Natural killer cell (primary cell): ENCODE data around the gene MPC1L. TPM values are rescaled to one million over a fixed set of nuclear protein-coding genes. Genes with fewer than 3 reads are reported as not detected.
A peak's percentile ranks its signal among the peaks of the same experiment; 100 is the strongest.
"Not testable (repeated sequence)": the region's sequence is repeated elsewhere in the genome, so short reads cannot be mapped to it uniquely, and the experiment has no call there.

Source experiments
- ATAC-seq, 3 donors: fragments of 150-1000 bp in 2 of 3; fragments of 200-7000 bp in 1 of 3; cut with Tn5 transposase; 1 replicate in 1 of 3; 2 replicates in 2 of 3; pipeline ENCODE4 v1.10.0; 2021; ENCODE audit warnings: mild to moderate bottlenecking in 2 of 3, moderate library complexity in 2 of 3
- DNase-seq, 2 donors: peaks; one replicate each; pipeline versions ENCODE4 v3.0.0 to v3.0.0-alpha.2; 2013 to 2021; ENCODE audit warnings: mixed read lengths in 1 of 2
- H3K27ac ChIP-seq: one replicate; pipeline ENCODE4 v1.5.1; 2013; ENCODE audit warnings: mild to moderate bottlenecking, low read length
- H3K27me3 ChIP-seq: one replicate; pipeline ENCODE4 v1.6.1; 2013; ENCODE audit warnings: low read length; ENCODE audit not compliant: control insufficient read depth, insufficient read depth
- H3K36me3 ChIP-seq: one replicate; pipeline ENCODE4 v1.6.1; 2013; ENCODE audit warnings: low read length; ENCODE audit not compliant: control insufficient read depth, insufficient read depth
- H3K4me1 ChIP-seq: one replicate; pipeline ENCODE4 v1.6.1; 2013; ENCODE audit warnings: low read length; ENCODE audit not compliant: control insufficient read depth, insufficient read depth
- H3K4me3 ChIP-seq: one replicate; pipeline ENCODE4 v1.5.1; 2013; ENCODE audit warnings: low read length
- H3K9me3 ChIP-seq: one replicate; pipeline ENCODE4 v1.6.1; 2013; ENCODE audit warnings: low read length; ENCODE audit not compliant: control insufficient read depth, insufficient read depth
- H3K27ac Mint-ChIP-seq, 2 donors: one replicate each; pipeline ENCODE4 v1.8.0; 2022; ENCODE audit warnings: mild to moderate bottlenecking in 2 of 2, mixed read lengths in 2 of 2, moderate library complexity in 1 of 2
- H3K27me3 Mint-ChIP-seq, 2 donors: one replicate each; pipeline ENCODE4 v1.8.0; 2022; ENCODE audit warnings: low read depth in 2 of 2, mixed read lengths in 2 of 2
- H3K36me3 Mint-ChIP-seq: one replicate; pipeline ENCODE4 v1.8.0; 2022; ENCODE audit warnings: mixed read lengths
- H3K4me1 Mint-ChIP-seq, 2 donors: one replicate each; pipeline ENCODE4 v1.8.0; 2022; ENCODE audit warnings: mixed read lengths in 2 of 2
- H3K4me3 Mint-ChIP-seq: one replicate; pipeline ENCODE4 v1.8.0; 2022; ENCODE audit warnings: mild to moderate bottlenecking, moderate library complexity, mixed read lengths
- H3K9me3 Mint-ChIP-seq, 2 donors: one replicate each; pipeline ENCODE4 v1.8.0; 2022; ENCODE audit warnings: mixed read lengths in 2 of 2
- CTCF ChIP-seq: fragments of 200-600 bp; IDR thresholded peaks from one replicate; pipeline ENCODE4 v1.8.0; 2022; ENCODE audit warnings: antibody characterized with exemption
- WGBS: methylation state at CpG from one replicate; pipeline ENCODE4 v1.1.7; 2013; ENCODE audit warnings: missing lambda C conversion rate; ENCODE audit not compliant: insufficient coverage; 5-methylcytosine and 5-hydroxymethylcytosine counted together
- intact Hi-C: fragments of 100-400 bp; cut with micrococcal nuclease; formaldehyde crosslinking; loops from one replicate; pipeline ENCODE4 v1.14.2; 2022
- total RNA-seq, 4 donors: library from RNA; stranded (reverse); fragments of 120-200 nt in 1 of 4; gene quantifications; one replicate each; pipeline versions ENCODE4 v1.2.3 to v1.2.4, GENCODE V29; 2013 to 2022

Gene MPC1L
- total RNA-seq, result not detected
- not detected for total RNA-seq (2013)

- intact Hi-C loops, result no loop called here
- 98% methylated on average over 38 of the region's 38 CpGs for WGBS
- Mint-ChIP-seq H3K4me3 (no peak within 1 kb of the TSS), H3K27ac (no peak within 1 kb of the TSS), H3K9me3 (no peaks in the 10 kb centered on the region), H3K4me1 (no peaks in the 10 kb centered on the region), H3K36me3 (peaks cover 6% of the 10 kb centered on the region), H3K27me3 (no peaks in the 10 kb centered on the region)
- no peaks in the 10 kb centered on the region for H3K4me1 ChIP-seq
- no peak for ATAC-seq
- no peak for TF ChIP-seq CTCF
- H3K27me3 ChIP-seq, result no peaks in the 10 kb centered on the region
- peaks cover 5% of the 10 kb centered on the region for H3K36me3 ChIP-seq
- DNase-seq, result no peak
- H3K27ac ChIP-seq, result no peak within 1 kb of the TSS
- no peaks in the 10 kb centered on the region for H3K9me3 ChIP-seq
- no peak within 1 kb of the TSS for H3K4me3 ChIP-seq
Observed at GRCh38 chrX:40623139-40623536, at the start of gene MPC1L. Gene MPC1L (plus strand): TSS chrX:40623428. CDS start chrX:40623566, 138 bp downstream.

GRCh38 chrX:40573763-40574162, 49.5 kb upstream of the MPC1L start:
- ATAC-seq (peak in 2 of 3 donors; percentile 49 to 62), DNase-seq (peak in 1 of 2 donors; percentile 62)
- Mint-ChIP-seq H3K27ac (no peak overlapping the region), H3K4me3 (no peak overlapping the region), H3K4me1 (peaks cover 10 to 13% of the 10 kb centered on the region in 2 donors), H3K36me3 (no peaks in the 10 kb centered on the region), H3K9me3 (no peaks in the 10 kb centered on the region), H3K27me3 (peaks cover 3 to 19% of the 10 kb centered on the region in 2 donors)
- Histone ChIP-seq H3K4me1 (peaks cover 7% of the 10 kb centered on the region), H3K27ac (no peak overlapping the region), H3K4me3 (no peak overlapping the region), H3K9me3 (no peaks in the 10 kb centered on the region), H3K36me3 (no peaks in the 10 kb centered on the region), H3K27me3 (no peaks in the 10 kb centered on the region)
- intact Hi-C loops, result no loop called here
- TF ChIP-seq CTCF, result no peak
- 86% methylated on average over 2 of the region's 2 CpGs for WGBS

GRCh38 chrX:40575411-40575810, 47.8 kb upstream of the MPC1L start:
- H3K4me3 ChIP-seq, DNase-seq, H3K4me3 Mint-ChIP-seq, H3K36me3 ChIP-seq, H3K9me3 Mint-ChIP-seq, H3K36me3 Mint-ChIP-seq, intact Hi-C loops, ATAC-seq, H3K27me3 ChIP-seq, H3K4me1 Mint-ChIP-seq, H3K27ac Mint-ChIP-seq, H3K9me3 ChIP-seq, H3K27ac ChIP-seq: not testable (repeated sequence)
- peaks cover 3 to 19% of the 10 kb centered on the region in 2 donors for H3K27me3 Mint-ChIP-seq
- WGBS, result 92% methylated on average over 2 of the region's 2 CpGs
- peaks cover 14% of the 10 kb centered on the region for H3K4me1 ChIP-seq

- H3K27ac Mint-ChIP-seq, result no peak overlapping the region
- no peak for TF ChIP-seq CTCF
- peaks cover 3 to 13% of the 10 kb centered on the region in 2 donors for H3K27me3 Mint-ChIP-seq
- Histone ChIP-seq H3K9me3 (no peaks in the 10 kb centered on the region), H3K4me3 (no peak overlapping the region), H3K4me1 (peaks cover 10% of the 10 kb centered on the region), H3K36me3 (no peaks in the 10 kb centered on the region), H3K27ac (no peak overlapping the region), H3K27me3 (no peaks in the 10 kb centered on the region)
- intact Hi-C loops, result no loop called here
- 90% methylated on average over 2 of the region's 3 CpGs for WGBS
- no peaks in the 10 kb centered on the region for H3K9me3 Mint-ChIP-seq
- no peaks in the 10 kb centered on the region for H3K36me3 Mint-ChIP-seq
- no peak overlapping the region for H3K4me3 Mint-ChIP-seq
- H3K4me1 Mint-ChIP-seq, result peaks cover 0 to 4% of the 10 kb centered on the region in 2 donors
- no peak for DNase-seq
- no peak for ATAC-seq
Observed at GRCh38 chrX:40576291-40576690, 46.9 kb upstream of the MPC1L start.
